NK-92 treated with Interleukin-12 subunit alpha and Interleukin-12 subunit beta, amount 100 ng/mL, for 24 hours (cell line): ENCODE measurements around the gene MCTP1.
"Not testable (repeated sequence)": the region's sequence is repeated elsewhere in the genome, so short reads cannot be mapped to it uniquely, and the experiment has no call there.

Experiments
- DNase-seq: peaks from one replicate; lab custom pipeline; 2025; lab: John Stamatoyannopoulos, UW

Gene MCTP1

DNA sequence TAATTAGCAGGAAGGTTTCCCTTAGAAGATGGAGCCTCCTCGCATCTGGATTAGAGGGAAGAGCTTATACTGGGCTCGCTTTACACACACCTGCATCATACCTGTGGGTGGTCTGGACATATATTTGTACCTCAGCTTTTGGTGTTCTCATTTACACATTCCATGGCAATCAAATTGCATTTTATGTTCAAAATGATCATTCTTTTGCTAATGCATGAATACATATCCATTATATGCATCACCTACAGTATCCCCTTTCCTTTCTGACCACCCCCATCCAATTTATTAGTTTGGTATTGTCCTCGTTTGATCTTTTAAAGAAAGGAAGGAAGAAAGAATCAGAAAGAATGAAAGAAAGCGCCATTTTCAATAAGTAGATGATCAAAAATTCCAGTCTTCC lies 415.0 kb downstream of the MCTP1 start:
- DNase-seq: no peak

DNA sequence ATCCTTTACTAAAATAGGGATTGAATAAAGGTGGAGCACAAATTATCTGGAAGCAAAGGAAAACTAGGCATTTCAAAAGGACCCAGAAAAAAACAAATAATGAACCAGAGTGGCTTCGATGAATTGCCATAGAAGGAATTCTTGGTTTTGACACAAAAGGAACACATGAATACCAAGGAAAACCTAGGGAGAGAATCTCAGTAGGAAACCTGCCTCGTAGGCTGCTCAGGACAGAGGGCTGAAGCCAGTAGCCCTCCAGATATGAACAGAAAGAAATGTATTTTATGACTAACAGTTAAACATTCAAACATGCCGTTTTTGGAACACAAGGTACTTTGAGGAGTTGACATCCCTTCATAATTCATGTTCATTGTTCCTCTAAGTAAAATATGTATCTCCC lies 420.9 kb downstream of the MCTP1 start:
- DNase-seq: no peak

DNA sequence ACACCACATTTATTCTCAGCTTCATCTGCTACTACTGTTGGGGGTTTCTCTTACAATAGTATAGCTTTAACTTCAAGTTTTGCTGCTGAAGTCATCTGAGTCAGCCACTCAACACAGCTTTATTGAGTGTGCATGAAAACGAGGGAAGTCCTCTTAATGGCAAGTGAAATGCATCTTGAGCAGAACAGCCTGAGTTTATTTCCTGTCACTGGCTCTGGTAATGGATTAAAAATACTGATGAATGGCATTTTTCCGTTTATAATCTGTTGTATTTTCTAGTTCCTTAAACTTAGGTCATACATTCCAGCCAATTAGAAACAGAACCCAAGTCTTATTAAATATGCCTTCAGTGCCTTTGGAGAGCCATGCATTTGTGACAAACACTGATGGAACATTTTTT lies 427.8 kb downstream of the MCTP1 start:
- DNase-seq: no peak

DNA sequence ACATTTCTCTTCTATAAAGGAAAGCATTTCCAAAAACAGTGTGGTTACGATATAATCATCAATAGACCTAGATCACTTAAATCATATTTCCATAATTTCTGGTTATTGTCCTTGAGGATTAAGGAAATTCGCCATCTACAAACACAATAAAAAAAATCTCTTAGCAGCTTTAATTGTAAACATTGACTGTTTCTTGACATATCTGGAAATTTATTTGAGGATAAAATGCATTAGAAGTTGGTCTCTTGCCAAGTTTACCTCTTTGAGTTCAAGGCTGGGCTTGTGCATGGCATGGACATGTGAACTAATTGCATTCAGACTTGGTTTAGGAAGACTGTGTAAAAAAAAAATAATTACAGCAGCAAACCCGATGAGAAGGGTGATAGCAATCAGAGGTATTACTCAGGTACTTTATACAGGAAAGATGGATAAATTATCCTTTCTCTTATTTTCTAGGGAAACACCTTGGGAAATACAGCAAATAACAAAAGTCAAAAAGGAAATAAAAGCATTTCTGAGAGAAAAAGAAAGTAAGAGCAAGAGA lies 428.6 kb downstream of the MCTP1 start:
- DNase-seq: no peak

DNA sequence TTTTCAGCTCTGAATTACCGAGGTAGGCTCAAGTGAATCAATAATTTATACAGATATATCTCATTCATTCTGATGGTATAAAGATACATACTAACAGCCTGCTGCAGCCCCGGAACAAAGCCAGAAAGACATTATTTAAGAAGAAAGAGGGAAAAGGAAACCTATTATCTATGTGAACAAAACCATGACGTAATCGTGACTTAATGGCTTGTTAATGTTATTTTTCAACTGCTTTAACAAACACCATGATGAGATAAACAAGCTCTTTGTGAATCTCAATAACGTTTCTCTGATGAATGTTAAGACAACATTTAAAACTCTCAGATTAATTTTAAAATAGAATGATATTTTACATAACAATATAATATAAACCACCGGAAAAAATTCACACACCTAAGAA lies 429.4 kb downstream of the MCTP1 start:
- no peak for DNase-seq

DNA sequence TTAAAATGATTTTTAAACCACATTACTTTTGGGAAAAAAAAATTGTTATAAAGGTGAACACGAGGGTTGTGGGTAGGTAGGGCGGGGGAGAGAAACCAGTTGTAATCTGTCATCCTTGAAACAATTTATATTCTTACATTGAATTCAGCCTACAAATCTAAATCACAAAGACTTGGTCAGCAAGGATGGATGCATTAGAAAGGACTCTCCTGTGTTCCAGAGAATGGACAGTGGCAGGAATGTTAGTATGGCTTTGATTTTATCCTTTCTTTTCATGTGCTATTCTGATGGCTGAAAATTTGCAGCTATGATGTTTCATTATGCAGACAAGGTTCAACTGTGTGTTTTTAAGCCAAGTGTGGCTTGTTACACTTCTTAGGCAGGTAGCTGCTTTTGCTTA lies 431.8 kb downstream of the MCTP1 start:
- no peak for DNase-seq

DNA sequence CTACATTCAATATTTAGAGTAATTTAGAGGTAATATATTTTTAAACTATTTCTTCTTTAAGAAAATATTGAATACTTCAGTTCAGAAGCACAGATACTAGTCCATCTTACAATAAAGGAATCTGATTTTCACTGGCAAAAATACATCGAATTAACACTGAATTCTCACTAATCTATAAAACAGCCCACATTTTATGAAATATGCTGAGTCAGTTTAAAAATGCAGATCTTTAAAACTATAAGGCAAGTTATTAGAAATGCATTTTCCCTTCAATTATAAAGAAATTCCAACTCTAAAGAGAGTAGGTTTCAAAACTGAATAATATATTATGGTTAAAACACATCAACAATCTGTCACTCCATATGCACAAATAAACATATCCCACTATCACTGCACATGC lies 433.9 kb downstream of the MCTP1 start:
- no peak for DNase-seq

DNA sequence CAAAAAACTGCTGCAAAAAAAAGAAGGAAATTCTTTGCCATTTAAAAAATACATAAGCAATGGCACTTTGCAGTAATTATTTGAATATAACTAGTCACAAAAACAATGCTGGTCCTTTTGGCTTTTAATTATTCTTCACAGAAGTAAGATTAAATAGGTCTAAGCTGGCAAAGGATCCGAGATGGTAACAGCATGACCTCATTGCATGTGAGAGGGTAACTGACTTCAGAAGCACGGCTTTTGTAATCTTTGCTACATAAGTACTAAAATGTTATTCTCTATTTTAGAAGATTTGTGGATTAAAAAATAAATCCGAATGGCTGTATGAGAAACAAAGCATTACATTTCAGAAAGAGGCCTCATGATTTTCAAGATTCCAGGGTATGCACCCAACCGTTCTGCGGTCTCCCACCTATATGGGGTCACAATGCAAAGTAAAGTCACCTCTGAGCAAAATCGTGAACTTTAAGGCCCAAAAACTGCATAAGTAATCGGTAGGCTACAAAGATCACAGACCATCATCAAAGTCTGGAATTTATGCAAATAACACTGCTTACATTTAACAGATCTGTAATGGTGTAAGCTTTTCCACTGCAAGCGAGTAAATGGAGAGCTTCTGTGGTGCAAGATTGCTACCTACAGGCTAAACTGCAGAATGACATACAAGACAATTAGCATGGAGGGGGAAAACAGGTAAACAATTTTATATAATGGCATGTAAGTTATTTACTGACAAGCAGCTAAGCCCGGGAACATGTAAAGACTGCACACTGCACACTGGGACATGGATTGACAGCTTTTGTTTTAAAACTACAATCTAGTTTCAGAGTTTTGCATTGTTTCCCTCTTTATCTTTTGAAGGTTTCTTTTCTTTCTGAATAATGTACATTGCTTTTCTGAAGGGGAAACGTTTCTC lies 434.8 kb downstream of the MCTP1 start:
- DNase-seq: no peak

DNA sequence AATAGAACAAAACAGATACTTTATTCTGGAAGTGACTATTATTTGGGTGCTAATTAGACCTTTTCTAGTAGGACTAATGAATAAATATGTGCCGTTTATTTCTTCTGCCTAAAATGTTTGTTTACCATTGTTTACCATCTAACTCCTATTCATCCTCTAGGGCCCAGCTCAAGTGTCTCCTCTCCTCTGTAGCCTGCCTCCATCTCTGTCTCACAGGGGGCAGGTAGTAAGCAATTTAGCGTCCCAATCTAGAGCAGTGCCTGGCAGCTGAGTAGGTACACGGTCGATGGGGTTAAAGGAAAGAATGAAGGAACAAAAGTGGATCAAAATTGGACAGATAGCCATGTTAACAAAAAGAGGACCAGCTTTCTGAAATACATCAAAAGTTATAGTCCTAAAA lies 435.6 kb downstream of the MCTP1 start:
- no peak for DNase-seq

DNA sequence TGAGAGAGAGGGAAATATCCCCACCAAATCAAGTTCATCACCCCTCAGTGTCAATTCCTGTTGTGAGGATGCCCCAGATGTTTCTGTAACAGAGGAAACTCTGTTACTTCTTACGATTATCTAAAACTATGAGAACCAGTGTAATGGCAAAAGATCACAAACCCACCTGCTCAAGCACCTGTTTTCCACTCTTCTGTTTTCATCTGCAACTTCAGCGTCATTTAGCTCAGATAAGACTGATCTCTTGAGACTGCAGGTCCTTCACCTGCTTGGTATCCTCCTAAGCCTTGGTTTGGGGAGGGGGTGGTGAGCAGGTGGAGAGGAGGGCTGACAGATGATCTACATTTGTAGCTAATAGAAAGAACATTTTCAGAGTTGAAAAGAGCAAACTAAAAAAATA lies 437.2 kb downstream of the MCTP1 start:
- no peak for DNase-seq

DNA sequence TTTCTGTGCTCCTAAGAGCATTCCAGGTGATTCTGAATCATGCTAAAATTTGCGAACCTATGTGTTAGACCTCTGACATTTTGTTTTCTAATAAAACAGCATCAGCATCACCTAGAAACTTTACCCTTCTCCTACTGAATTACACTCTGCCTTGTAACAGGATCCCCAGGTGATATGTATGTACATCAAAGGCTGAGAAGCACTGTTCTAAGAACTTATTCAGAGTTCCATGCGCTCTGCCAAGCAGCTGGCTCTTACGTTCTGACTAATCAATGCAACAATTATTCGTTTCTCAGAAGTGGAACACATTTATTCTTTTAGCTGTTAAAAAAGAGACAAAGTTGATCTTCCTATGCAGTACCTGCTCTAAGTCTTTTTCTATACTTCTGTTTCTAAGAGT lies 437.9 kb downstream of the MCTP1 start:
- no peak for DNase-seq

DNA sequence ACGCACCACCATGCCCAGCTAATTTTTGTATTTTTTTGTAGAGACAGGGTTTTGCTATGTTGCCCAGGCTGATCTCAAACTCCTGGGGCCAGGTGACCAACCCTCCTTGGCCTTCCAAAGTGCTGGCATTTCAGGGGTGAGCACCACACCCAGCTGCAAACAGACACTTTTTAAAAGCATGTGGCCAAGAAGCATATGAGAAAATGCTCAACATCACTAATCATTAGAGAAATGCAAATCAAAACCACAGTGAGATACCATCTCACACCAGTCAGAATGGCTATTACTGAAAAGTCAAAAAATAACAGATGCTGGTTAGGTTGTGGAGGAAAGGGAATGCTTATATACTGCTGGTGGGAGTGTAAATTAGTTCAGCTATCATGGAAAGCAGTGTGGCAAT lies 439.2 kb downstream of the MCTP1 start:
- not testable (repeated sequence) for DNase-seq

DNA sequence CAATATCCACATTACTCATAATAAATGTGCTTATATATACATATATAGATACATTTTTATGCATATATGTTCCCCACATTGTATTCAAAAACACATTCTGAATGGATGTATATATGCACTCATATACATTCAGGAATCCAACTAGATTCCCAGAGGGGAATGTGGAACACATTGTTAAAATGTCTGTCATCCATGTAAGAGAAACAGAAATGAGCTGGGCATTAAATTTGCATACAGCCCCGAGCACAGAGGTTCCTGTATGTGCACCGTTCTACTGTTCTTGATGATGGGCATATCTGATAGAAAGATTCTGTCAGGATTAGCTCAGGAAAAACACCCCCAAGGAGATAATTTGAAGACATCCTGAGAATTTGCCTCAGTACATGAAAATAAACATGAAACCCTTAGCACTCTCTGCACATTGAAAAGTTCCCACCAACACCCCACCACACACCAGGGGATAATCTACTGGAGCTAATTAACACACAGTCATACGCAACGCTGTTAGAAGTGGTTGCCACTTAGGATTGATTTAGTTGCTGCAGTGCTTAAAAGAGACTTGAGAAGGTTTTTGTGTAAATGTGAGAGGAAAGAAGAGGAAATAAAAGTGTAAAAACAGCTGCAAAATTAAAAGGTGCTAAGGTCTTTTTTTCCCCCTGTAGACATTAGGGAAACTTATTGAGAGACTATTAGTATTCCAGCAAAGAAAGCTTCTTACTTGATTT lies 443.1 kb downstream of the MCTP1 start:
- no peak for DNase-seq

DNA sequence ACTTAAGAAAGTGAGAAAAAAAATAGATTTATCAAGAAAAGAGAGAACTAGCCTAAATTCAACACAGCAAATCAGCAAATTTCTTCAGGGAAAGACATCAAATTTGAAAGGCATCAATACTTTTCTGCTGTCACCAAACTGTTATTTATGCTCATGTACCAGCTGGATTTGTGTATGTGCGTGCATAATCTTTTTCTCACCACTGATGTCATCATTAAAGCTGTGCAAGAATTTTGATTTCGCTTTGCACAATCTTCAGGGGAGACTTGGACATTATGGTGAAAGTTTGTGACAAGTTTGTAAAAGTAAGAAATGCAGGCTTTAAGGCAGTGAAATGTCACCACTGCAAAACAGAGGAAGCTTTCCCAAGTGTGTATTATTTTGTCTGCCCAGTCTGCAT lies 451.0 kb downstream of the MCTP1 start:
- DNase-seq: no peak

DNA sequence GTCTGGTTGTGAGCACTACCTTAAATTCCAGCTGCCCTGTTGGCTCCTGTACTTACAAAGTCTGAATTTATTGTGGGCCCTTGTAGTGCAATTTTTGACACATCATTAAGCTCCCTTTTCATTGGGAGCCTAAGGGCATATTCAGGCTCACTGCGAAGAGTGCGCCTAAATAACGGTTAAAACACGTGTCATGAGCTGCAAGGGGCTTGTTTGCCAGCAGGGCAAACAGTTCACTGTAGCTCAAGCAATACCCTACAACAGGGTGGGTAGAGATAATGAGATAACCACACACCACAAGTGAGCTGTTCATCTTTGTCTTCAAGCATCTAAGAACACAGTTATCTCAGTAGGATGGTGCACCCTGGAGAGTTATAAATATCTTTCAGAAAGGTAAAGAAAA lies 452.2 kb downstream of the MCTP1 start:
- DNase-seq: no peak

DNA sequence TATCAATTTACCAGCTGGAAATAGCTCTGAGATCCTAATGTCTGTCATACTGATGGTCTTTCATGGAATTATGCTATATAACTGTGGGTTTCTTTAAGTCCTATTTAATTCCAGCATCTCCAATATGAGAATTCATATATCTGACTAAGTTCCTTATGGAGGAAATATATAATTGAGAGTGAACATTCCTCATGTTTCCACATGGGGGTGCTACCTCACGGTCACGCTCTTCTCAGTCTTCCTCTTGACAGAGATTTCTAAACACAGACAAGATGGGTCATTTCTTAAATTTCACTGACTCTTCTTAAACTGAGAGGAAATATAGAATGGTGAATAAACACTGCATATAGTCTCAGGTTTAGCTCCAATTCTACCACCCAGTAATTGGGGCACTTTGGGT lies 454.4 kb downstream of the MCTP1 start:
- DNase-seq: no peak

DNA sequence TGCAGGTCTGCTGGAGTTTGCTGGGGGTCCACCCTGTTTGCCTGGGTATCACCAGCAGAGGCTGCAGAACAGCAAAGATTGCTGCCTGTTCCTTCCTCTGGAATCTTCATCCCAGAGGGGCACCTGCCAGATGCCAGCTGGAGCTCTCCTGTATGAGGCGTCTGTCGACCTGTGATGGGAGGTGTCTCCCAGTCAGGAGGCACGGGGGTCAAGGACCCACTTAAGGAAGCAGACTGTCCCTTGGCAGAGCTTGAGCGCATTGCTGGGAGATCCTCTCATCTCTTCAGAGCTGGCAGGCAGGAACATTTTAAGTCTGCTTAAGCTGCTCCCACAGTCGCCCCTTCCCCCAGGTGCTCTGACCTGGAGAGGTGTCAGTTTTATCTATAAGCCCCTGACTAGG lies 456.7 kb downstream of the MCTP1 start:
- DNase-seq: not testable (repeated sequence)

DNA sequence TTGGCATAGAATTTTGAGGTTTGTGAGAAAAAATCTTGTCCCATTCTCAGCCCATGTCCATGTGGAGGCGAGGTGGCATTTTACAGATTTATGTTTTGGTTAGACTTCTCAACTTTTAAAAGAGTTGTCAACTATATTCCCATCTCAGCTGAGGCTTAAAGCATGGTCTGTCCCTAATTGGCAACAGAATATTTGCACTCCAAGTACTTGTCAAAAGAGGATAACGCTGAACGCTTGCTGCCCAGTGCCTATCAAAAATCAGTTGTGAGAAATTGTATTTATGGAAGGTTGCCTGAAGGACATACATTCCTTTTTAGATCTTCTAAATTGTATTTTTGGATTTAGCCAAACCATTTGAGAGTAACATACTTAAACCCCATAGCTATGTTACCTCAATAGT lies 464.4 kb downstream of the MCTP1 start:
- DNase-seq: no peak

DNA sequence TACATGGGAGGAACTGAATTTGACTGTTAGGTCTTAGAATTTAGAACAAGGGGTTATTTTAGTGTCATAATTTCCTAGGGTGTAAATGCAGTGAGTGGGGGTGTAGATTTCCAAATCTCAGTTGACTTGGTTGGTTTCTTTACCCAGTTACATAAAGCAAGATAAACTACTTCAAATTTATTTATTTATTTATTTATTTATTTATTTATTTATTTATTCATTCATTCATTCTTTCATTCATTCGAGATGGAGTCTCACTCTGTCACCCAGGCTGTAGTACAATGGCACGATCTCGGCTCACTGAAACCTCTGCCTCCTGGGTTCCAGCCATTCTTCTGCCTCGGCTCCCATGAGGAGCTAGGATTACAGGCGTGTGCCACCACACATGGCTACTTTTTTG lies 466.0 kb downstream of the MCTP1 start:
- DNase-seq: no peak

DNA sequence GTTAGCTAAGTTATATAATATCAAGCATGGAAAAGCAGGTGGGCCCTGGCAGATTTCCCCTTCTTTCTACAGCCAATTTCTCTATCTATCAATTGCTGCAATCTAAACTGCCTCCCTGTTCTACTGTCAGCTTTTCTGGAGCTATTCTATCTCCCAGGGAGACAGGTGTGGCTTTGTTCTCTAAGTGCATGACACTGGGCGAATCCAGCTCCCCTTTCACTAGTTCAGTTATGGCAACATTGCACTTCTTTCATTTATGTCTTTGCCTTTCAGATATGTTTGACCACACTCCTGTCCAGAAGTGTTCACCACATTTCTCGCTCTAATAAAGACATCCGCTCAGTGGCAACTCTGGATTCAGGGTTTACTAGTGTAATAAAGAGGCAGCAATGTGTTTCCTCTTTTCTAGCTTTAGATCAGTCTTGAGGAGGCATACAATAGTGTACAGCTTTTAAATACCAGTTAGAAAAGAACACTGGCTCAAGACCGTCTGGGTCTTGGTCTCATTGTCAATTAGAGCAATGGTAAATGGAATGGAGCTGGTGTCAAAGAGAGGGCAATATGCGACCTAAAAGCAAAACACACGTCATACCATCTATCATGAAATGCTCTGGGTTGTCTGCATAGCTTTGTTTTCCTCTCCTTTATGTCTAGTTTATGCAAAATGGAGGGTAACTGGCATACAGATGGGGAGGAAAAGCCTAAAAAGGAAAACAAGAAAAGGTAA lies 469.4 kb downstream of the MCTP1 start:
- no peak for DNase-seq

DNA sequence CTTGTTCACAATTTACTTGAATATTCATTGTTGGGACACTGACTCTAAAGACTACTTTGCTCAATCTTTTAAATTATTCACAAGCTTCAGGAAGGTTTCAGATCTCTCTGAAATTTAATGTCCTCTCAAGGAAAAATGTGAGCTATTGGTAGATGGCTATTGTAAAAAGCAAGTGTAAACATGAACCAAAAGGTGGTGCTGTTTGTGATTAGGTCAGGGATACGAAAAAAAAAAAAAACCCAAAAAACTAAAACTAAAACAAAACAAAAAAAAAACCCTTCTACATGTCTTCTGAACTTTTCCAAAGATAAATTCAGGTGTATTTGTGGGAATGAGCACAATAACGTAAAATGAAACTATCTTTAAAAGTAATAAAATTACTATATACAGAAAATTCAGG lies 472.7 kb downstream of the MCTP1 start:
- no peak for DNase-seq

DNA sequence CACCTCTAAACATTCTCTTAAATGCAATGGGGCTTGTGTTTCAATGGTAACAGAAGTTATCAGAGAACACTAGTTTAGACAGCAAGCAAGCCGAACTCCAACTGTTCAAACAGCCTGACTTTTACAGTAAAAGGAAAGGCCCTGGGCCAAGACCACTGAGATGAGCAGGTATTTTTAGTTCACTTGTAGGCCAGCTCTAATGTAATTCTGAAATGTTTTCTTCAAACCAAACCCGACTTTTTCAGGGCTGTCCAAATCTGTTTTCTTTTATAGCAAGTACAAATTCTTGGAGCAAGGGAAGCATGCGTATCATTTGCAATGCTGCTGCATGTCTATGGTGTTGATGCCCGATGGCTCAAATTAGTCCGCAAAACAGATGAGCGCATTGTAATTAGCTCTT lies 473.6 kb downstream of the MCTP1 start:
- no peak for DNase-seq

DNA sequence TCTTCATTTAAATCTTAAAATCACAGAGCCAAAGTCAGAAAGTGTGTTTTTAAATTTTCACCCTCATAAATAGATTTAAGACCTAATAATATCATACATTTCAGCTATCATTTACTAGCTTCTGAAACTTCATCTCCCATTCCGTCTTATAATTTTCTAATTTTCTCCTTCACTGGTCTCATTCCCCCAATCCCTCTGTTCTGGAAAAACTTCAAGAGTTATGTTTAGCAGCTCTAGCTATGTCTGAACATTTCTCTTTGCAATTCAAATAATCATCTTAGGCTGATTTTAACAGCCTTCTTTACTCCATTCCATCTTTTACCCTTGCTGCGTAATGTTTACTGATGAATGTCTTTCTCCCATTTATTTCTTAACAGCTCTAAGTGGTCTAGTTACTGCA lies 474.0 kb downstream of the MCTP1 start:
- no peak for DNase-seq
